ENCODE measurements around the gene ABCC1. TPM values are rescaled to one million over a fixed set of nuclear protein-coding genes. Genes with fewer than 3 reads are reported as not detected.

The ABCC1 gene
- total and polyA plus RNA-seq, 2 of the 8 experiments (the other 6 are each of a cell fraction or from before 2014, with no cell fraction given), result 42.6 to 66.8 TPM

- Histone ChIP-seq H3K27me3 (replicated peaks in 1 of 4; ENCODE audit: control insufficient read depth in 3 of 4, extremely low read depth in 1 of 4, insufficient read depth in 3 of 4, low read length in 3 of 4) (no peaks in the 10 kb centered on the region), H3K9ac (replicated peaks in 1 of 4; ENCODE audit: extremely low read depth in 1 of 4, low read depth in 3 of 4, low read length in 3 of 4) (no peak overlapping the region), H2BK15ac (ENCODE audit: low read length) (no peak overlapping the region), H2BK20ac (ENCODE audit: low read length) (no peak overlapping the region), H3K4me3 (ENCODE audit: extremely low read depth in 1 of 4, insufficient read depth in 2 of 4, low read depth in 3 of 4, low read length in 4 of 4) (no peak overlapping the region), H2BK120ac (replicated peaks; ENCODE audit: low read depth, low read length) (no peak overlapping the region), H3K9me3 (ENCODE audit: insufficient read depth in 2 of 2, low read depth in 1 of 2, low read length in 1 of 2) (no peaks in the 10 kb centered on the region), H3K79me1 (ENCODE audit: low read depth, low read length) (no peaks in the 10 kb centered on the region; the same call in 1 of the 2 replicates), H3K18ac (ENCODE audit: extremely low read depth, low read length) (no peak overlapping the region), H3K27ac (ENCODE audit: low read depth, low read length) (no peak overlapping the region), H3K4me2 (ENCODE audit: insufficient read depth in 1 of 2, low read depth in 2 of 2, low read length in 2 of 2) (no peak overlapping the region), H3K36me3 (ENCODE audit: control insufficient read depth in 2 of 4, insufficient read depth in 4 of 4, low read length in 3 of 4) (peaks cover 0 to 7% (median 4%) of the 10 kb centered on the region in 4 experiments; a peak in 4 of 8 replicates), H2AFZ (ENCODE audit: low read length) (no peak overlapping the region), H4K91ac (replicated peaks; ENCODE audit: insufficient read length, low read length) (no peak overlapping the region), H2BK5ac (ENCODE audit: low read depth, low read length) (no peak overlapping the region), H3K56ac (replicated peaks; ENCODE audit: insufficient read length, low read depth, low read length) (no peak overlapping the region), H3K4ac (replicated peaks; ENCODE audit: insufficient read length, low read depth, low read length) (no peak overlapping the region), H3K23me2 (ENCODE audit: low read depth, low read length) (no peaks in the 10 kb centered on the region), H4K5ac (ENCODE audit: insufficient read length, low read depth, low read length) (no peak overlapping the region), H4K20me1 (replicated peaks in 1 of 2; ENCODE audit: control insufficient read depth in 1 of 2, insufficient read depth in 2 of 2, low read length in 2 of 2) (peaks cover 3% of the 10 kb centered on the region in 2 experiments), H3K4me1 (replicated peaks in 1 of 4; ENCODE audit: control insufficient read depth in 3 of 4, insufficient read depth in 4 of 4, low read length in 3 of 4) (peaks cover 0 to 4% (median under 1%) of the 10 kb centered on the region in 4 experiments; a peak in 1 of 7 replicates), H3K23ac (ENCODE audit: insufficient read length) (no peak overlapping the region), H3K79me2 (ENCODE audit: control insufficient read depth in 1 of 2, insufficient read depth in 2 of 2, low read length in 2 of 2) (no peaks in the 10 kb centered on the region), H2AK5ac (ENCODE audit: low read depth, low read length) (no peak overlapping the region; the same call in 1 of the 2 replicates), H4K8ac (ENCODE audit: extremely low read depth, insufficient read depth, low read length) (no peak overlapping the region), H2BK12ac (ENCODE audit: low read depth, low read length) (no peak overlapping the region; the same call in 1 of the 2 replicates), H3K14ac (ENCODE audit: insufficient read length) (no peak overlapping the region)
- WGBS, 2 experiments (ENCODE audit: extremely low coverage in 1 of 2, insufficient coverage in 1 of 2, insufficient read length in 1 of 2, insufficient replicate concordance in 2 of 2, low coverage in 1 of 2, low lambda C conversion rate in 2 of 2, missing lambda C conversion rate in 1 of 2), result 92% methylated on average over 17 of the region's 17 CpGs; no CpG with 5 or more reads in 1 of the 2 experiments
- FAIRE-seq (no peak), DNase-seq (ENCODE audit: low read depth in 1 of 2, low spot score in 2 of 2) (no peak)
- ChIA-PET CTCF (ENCODE audit: partially characterized antibody) (interaction anchor here (1.2 kb wide), 1 partner anchor 35 kb away, joined by 3 read pairs; no protein-coding TSS in a partner anchor), POLR2A (ENCODE audit: partially characterized antibody) (no interaction called here)
- TF ChIP-seq TEAD4 (IDR thresholded peaks at IDR 0.05; ENCODE audit: low read depth, low read length) (no peak), CHD2 (IDR thresholded peaks at IDR 0.05; ENCODE audit: low read length) (no peak), JUN (IDR thresholded peaks at IDR 0.05; ENCODE audit: low read depth, low read length) (no peak), YY1 (IDR thresholded peaks at IDR 0.05; ENCODE audit: low read depth, low read length) (no peak), PHF8 (conservative IDR thresholded peaks at IDR 0.05; ENCODE audit: low read depth, low read length) (no peak), SIN3A (conservative IDR thresholded peaks at IDR 0.05 in 1 of 2, IDR thresholded peaks at IDR 0.05 in 1 of 2; ENCODE audit: low read depth in 1 of 2, low read length in 2 of 2) (no peak), GTF2F1 (IDR thresholded peaks at IDR 0.05; ENCODE audit: borderline replicate concordance, low read depth, low read length) (no peak), FOSL1 (IDR thresholded peaks at IDR 0.05; ENCODE audit: insufficient read depth, low read depth, low read length) (no peak), RFX5 (IDR thresholded peaks at IDR 0.05; ENCODE audit: borderline replicate concordance, low read depth, low read length) (no peak), EZH2 (IDR thresholded peaks at IDR 0.05; ENCODE audit: low read depth, low read length, severe bottlenecking) (no peak), SIX5 (IDR thresholded peaks at IDR 0.05; ENCODE audit: low read depth, low read length) (no peak), EGR1 (IDR thresholded peaks at IDR 0.05; ENCODE audit: borderline replicate concordance, low read depth, low read length) (no peak)
- TF ChIP-seq, protein P1, sequence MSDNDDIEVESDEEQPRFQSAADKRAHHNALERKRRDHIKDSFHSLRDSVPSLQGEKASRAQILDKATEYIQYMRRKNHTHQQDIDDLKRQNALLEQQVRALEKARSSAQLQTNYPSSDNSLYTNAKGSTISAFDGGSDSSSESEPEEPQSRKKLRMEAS (IDR thresholded peaks at IDR 0.05), result no peak
These were observed 198.0 kb downstream of the ABCC1 start for GRCh38 chr16:16147316-16147999.
